Epithelial cell of esophagus (primary cell): ENCODE measurements around the gene MTMR6.
"Not testable (repeated sequence)": the region's sequence is repeated elsewhere in the genome, so short reads cannot be mapped to it uniquely, and the experiment has no call there.

Source experiments
- DNase-seq: peaks from one replicate; pipeline ENCODE4 v3.0.0; 2010; ENCODE audit warnings: low read depth
- H3K4me3 ChIP-seq: 2 replicates; pipeline ENCODE4 v1.5.1; 2011; ENCODE audit warnings: mild to moderate bottlenecking, low read length, control low read depth
- TF ChIP-seq, protein P1 (sequence below): IDR thresholded peaks from 2 replicates; pipeline ENCODE4 v1.5.1; 2011; ENCODE audit warnings: low read depth, mild to moderate bottlenecking, low read length, control low read depth, inconsistent platforms; ENCODE audit not compliant: insufficient read depth; ENCODE audit errors: missing control alignments

Gene MTMR6

DNA sequence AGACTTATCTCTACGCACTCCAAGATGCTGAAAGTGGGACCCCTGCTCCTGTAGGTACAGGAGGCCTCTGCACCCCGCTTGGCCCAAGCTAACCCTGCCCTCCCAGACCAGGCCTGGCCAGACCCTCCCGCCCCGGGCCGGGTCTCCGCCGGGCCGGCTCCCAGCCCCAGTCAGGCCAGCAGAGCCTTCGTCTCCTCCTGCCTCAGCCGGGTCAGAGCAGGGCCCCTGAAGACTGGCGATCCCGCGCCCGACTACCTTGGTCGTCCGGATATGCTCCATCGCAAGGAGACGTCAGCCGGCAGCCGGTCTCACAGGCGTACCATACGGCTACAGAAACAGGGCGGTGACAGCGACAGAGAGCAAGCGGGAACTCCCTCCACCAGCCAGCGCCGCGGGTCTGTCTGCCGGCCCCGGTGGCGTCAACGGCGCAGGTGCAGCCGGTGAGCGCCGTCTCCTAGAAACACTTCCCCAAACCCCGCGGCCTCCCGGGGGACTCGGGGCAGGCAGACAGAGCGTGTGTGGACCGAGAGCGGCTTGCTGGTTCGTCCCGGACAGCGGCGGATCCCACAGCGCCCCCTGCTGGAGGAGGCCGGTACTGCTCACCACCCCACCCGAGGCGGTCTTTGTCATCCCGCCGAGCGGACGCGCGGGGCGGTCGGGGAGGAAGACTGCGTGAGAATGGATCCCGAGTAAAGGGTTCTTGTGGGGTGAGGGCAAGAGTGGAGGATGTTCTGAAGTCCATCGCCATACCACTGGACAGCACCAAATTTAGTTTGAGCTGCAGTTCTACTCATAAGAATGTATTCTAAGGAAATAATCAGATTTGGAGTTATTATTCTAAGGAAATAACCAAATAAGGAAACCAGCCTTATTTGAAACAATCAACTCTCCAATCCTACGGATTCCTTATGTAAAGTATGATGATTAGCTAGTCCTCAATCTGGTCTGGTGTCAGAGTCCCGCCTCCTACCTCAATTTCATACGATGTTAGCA is at the start of gene MTMR6:
MTMR6 (minus strand) TSS at position 520 of the 993 bp plus-strand sequence; CDS start at position 279, 241 bp downstream.
- peak within 1 kb of the TSS; percentile 57 for H3K4me3 ChIP-seq
- peak; percentile 87 for DNase-seq
- TF ChIP-seq, protein P1, sequence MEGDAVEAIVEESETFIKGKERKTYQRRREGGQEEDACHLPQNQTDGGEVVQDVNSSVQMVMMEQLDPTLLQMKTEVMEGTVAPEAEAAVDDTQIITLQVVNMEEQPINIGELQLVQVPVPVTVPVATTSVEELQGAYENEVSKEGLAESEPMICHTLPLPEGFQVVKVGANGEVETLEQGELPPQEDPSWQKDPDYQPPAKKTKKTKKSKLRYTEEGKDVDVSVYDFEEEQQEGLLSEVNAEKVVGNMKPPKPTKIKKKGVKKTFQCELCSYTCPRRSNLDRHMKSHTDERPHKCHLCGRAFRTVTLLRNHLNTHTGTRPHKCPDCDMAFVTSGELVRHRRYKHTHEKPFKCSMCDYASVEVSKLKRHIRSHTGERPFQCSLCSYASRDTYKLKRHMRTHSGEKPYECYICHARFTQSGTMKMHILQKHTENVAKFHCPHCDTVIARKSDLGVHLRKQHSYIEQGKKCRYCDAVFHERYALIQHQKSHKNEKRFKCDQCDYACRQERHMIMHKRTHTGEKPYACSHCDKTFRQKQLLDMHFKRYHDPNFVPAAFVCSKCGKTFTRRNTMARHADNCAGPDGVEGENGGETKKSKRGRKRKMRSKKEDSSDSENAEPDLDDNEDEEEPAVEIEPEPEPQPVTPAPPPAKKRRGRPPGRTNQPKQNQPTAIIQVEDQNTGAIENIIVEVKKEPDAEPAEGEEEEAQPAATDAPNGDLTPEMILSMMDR: peak; percentile 92

DNA sequence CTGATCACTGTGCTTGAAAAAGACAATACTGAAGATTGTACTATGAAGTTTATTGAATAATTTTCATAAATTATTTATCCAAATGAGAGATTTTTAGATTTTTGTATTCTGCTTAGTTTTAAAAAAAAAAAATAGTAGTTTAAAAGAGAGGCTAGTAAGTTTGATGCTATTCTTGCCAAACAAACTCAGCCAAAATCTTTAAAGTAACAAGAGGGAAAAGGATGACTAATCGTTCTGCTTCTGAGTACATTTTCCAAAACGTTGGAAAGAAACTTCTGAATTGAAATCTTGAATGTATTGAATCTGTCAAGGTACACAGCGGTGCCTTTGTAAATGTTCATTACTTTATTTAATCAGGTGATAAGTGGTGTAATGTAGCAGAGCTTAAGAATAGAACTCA is 48.6 kb upstream of the MTMR6 start:
- TF ChIP-seq, protein P1: no peak
- no peak for DNase-seq

DNA sequence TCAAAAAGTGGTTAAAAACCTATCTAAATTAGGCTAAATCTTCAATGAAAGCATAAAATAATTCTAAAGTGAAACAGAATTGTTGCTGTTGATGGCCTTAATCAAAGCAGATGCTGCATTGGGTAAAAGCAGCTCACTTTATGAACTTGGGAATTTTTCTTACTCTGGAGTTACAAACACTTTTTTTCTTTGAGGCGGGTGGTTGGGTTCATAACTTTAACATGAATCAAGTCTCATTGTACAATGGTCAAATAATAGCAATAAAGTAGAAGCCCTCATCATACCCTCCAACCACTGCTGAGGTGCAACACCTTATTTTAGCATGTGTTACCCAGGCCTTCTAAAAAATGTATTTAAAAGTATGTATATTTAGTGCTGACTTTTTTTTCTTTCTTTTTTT is 43.3 kb upstream of the MTMR6 start:
- peak; percentile 17 for DNase-seq
- TF ChIP-seq, protein P1: no peak

More for the DNA sequence above, 48.6 kb upstream of the MTMR6 start:
- no peak overlapping the region for H3K4me3 ChIP-seq

DNA sequence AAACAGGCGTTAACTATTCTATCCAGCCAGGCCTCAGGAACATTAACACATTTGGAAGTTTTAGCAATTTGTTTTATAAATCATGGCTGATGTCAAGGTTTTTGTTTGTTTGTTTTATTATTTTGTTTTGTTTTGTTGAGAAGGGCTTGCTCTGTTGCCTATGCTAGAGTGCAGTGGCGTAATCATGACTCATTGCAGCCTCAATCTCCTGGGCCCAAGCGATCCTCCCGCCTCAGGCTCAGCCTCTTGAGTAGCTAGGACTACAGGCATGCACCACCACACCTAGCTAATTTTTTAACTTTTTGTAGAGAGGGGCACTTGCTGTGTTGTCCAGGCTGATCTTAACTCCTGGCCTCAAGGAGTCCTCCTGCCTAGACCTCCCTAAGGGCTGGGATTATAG is 42.4 kb upstream of the MTMR6 start:
- peak; percentile 86 for DNase-seq
- TF ChIP-seq, protein P1: no peak

More for the DNA sequence above, 43.3 kb upstream of the MTMR6 start:
- no peak overlapping the region for H3K4me3 ChIP-seq

DNA sequence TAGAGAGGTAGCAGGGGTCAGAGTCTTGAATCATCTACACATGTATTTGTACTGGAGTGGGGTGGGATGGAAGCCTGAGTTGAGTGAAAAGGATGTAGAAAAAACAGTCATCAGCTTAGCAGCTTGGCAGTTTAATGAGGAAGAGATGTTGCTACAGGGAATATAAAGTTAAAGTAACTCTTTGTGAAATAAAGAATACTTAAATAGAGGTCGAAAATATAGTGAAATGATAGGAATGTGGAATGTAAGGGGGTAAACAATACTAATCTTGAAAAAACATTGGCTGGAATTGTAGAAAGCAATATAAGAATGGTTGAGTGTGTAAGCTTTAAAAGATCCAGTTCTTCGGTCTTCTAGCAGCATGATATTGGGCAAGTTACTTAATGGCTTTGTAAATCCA is 36.8 kb upstream of the MTMR6 start:
- TF ChIP-seq, protein P1: no peak
- no peak overlapping the region for H3K4me3 ChIP-seq

More for the DNA sequence above, 42.4 kb upstream of the MTMR6 start:
- no peak overlapping the region for H3K4me3 ChIP-seq

DNA sequence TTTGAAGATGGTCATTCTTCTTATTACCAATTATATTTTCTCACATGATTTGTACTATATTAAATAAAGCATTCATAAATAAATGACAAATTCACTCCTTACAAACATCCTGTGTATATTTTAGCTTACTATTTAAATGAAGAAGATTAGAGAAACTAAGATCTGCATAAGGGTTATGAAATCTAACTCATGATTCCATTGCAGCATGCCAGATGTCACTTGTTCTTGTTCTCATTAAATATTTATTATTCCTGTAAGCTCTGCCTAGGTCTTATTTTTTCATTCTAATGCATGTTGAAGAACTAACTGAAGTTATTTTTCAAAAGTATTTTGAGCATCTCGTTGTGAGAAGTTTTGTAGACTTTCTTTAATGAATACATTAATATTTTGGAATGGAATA is 32.5 kb upstream of the MTMR6 start:
- DNase-seq: no peak
- no peak overlapping the region for H3K4me3 ChIP-seq
- TF ChIP-seq, protein P1: no peak

More for the DNA sequence above, 36.8 kb upstream of the MTMR6 start:
- no peak for DNase-seq

DNA sequence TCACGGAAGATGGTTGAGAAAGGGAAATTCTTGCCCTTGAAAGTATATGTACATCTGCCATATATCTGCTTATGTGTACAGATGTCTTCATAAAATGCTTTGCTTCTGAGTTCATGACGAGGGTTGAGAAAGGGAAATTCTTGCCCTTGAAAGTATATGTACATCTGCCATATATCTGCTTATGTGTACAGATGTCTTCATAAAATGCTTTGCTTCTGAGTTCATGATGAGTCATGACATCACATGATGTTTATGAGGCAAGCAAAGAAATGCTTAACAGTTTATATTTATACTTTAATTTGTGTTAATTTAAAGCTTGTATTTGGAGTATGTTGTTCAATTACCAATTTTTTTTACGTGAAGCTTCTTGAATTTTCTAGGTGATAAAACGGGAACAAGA is 31.7 kb upstream of the MTMR6 start:
- H3K4me3 ChIP-seq: not testable (repeated sequence)
- DNase-seq: peak; percentile 84
